ENCODE measurements around the gene ZNF226.
"Not testable (repeated sequence)": the region's sequence is repeated elsewhere in the genome, so short reads cannot be mapped to it uniquely, and the experiment has no call there.

The ZNF226 gene

GRCh38 chr19:44207126-44207803 lies 42.4 kb downstream of the ZNF226 start:
- in situ Hi-C loops (cut with HindIII; ENCODE audit: low sequenced_read_pairs) = no loop called here

GRCh38 chr19:44212250-44212865 lies 47.5 kb downstream of the ZNF226 start, which contains the start of gene ZNF227:
ZNF227 (plus strand) TSS chr19:44212532; CDS start chr19:44217793, 5,261 bp downstream.
- in situ Hi-C loops (cut with HindIII; ENCODE audit: low sequenced_read_pairs) = no loop called here

DNA sequence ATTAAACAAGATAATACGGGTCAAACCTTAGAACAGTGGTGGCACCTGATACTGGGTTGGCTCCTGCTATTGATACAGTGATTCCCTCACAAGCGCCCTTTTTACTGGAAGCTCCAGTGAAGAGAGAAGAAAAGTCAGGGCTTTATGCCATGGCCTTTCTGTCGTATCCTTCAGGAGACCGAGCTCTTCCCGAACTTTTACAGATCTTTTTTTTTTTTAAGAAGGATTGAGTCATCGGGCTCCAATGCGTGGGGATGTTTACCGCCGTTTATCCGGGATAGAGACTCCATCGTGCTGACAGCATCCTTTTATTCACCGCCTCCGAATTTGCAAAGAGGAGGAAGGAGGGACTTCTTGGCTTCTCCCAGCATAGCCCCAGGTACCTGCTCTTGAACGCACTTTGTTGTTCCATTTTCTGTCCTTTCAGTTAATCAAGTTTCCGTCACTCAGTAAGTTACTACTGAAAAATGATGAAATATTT lies 48.0 kb downstream of the ZNF226 start:
- in situ Hi-C loops (cut with HindIII; ENCODE audit: low sequenced_read_pairs) = no loop called here

DNA sequence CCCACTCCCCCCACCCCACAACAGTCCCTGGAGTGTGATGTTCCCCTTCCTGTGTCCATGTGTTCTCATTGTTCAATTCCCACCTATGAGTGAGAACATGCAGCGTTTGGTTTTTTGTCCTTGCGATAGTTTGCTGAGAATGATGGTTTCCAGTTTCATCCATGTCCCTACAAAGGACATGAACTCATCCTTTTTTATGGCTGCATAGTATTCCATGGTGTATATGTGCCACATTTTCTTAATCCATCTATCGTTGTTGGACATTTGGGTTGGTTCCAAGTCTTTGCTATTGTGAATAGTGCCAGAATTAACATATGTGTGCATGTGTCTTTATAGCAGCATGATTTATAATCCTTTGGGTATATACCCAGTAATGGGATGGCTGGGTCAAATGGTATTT lies 55.0 kb downstream of the ZNF226 start:
- in situ Hi-C loops (cut with HindIII; ENCODE audit: low sequenced_read_pairs) = not testable (repeated sequence)

DNA sequence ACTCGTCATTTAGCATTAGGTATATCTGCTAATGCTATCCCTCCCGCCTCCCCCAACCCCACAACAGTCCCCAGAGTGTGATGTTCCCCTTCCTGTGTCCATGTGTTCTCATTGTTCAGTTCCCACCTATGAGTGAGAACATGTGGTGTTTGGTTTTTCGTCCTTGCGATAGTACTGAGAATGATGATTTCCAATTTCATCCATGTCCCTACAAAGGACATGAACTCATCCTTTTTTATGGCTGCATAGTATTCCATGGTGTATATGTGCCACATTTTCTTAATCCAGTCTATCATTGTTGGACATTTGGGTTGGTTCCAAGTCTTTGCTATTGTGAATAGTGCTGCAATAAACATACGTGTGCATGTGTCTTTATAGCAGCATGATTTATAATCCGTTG lies 55.9 kb downstream of the ZNF226 start:
- in situ Hi-C loops (cut with HindIII; ENCODE audit: low sequenced_read_pairs) = not testable (repeated sequence)

- in situ Hi-C loops (cut with HindIII; ENCODE audit: low sequenced_read_pairs) = not testable (repeated sequence)
These were observed 56.4 kb downstream of the ZNF226 start for GRCh38 chr19:44221291-44221690.

All from DLD1 (cell line).